GM23338 (cell line): ENCODE measurements around the gene KIF19. TPM values are rescaled to one million over a fixed set of nuclear protein-coding genes. Genes with fewer than 3 reads are reported as not detected.

ENCODE experiments used
- ATAC-seq: fragments of 200-7000 bp; cut with Tn5 transposase; 3 replicates; pipeline ENCODE4 v1.9.1; 2020
- DNase-seq: peaks from one replicate; pipeline ENCODE4 v3.0.0-alpha.2; 2015; ENCODE audit warnings: low spot score
- H2AFZ ChIP-seq: fragments of 200-600 bp; sonication (generic); 2 replicates; pipeline ENCODE4 v1.8.0; 2016; ENCODE audit warnings: antibody characterized with exemption, mild to moderate bottlenecking, moderate library complexity
- H3F3A ChIP-seq: fragments of 200-600 bp; sonication (generic); replicated peaks from 2 replicates; pipeline ENCODE4 v1.8.0; 2017; ENCODE audit warnings: antibody characterized with exemption, mixed run types, low read depth
- H3K27ac ChIP-seq: fragments of 200-600 bp; sonication (generic); 2 replicates; pipeline ENCODE4 v1.6.1; 2016; ENCODE audit warnings: low read depth
- H3K27me3 ChIP-seq: fragments of 200-600 bp; sonication (generic); 2 replicates; pipeline ENCODE4 v1.8.0; 2016; ENCODE audit warnings: mild to moderate bottlenecking, mixed run types, moderate library complexity; ENCODE audit not compliant: insufficient read depth
- H3K36me3 ChIP-seq: fragments of 200-600 bp; sonication (generic); 2 replicates; pipeline ENCODE4 v1.8.0; 2016; ENCODE audit warnings: mild to moderate bottlenecking; ENCODE audit not compliant: insufficient read depth
- H3K4me1 ChIP-seq: fragments of 200-600 bp; sonication (generic); 2 replicates; pipeline ENCODE4 v1.8.0; 2016; ENCODE audit warnings: mild to moderate bottlenecking, moderate library complexity; ENCODE audit not compliant: insufficient read depth
- H3K4me2 ChIP-seq: fragments of 200-600 bp; sonication (generic); 2 replicates; pipeline ENCODE4 v1.7.1; 2017; ENCODE audit warnings: mixed run types
- H3K4me3 ChIP-seq: fragments of 200-600 bp; sonication (generic); 2 replicates; pipeline ENCODE4 v1.6.1; 2016; ENCODE audit warnings: mixed run types
- H3K79me2 ChIP-seq: fragments of 200-600 bp; sonication (generic); replicated peaks from 2 replicates; pipeline ENCODE4 v1.8.0; 2017; ENCODE audit warnings: mild to moderate bottlenecking; ENCODE audit not compliant: insufficient read depth
- H3K9me2 ChIP-seq: fragments of 200-600 bp; sonication (generic); 2 replicates; pipeline ENCODE4 v1.8.0; 2017; ENCODE audit not compliant: insufficient read depth
- H4K20me1 ChIP-seq: fragments of 200-600 bp; sonication (generic); replicated peaks from 2 replicates; pipeline ENCODE4 v1.8.0; 2017; ENCODE audit warnings: mild to moderate bottlenecking; ENCODE audit not compliant: insufficient read depth
- H3K27ac Mint-ChIP-seq: 2 replicates; pipeline ENCODE4 v1.8.0; 2020; ENCODE audit warnings: inconsistent platforms, mild to moderate bottlenecking, moderate library complexity, mixed read lengths
- H3K27me3 Mint-ChIP-seq: 3 replicates; pipeline ENCODE4 v1.8.0; 2022; ENCODE audit warnings: low read depth, mild to moderate bottlenecking, moderate library complexity, mixed read lengths, inconsistent platforms; ENCODE audit not compliant: insufficient read depth, poor library complexity
- H3K36me3 Mint-ChIP-seq: 3 replicates; pipeline ENCODE4 v1.8.0; 2021; ENCODE audit warnings: low read depth, mild to moderate bottlenecking, inconsistent platforms, moderate library complexity, mixed read lengths
- H3K4me1 Mint-ChIP-seq: 3 replicates; pipeline ENCODE4 v1.8.0; 2020; ENCODE audit warnings: mild to moderate bottlenecking, inconsistent platforms, mixed read lengths
- H3K4me3 Mint-ChIP-seq: 3 replicates; pipeline ENCODE4 v1.8.0; 2021; ENCODE audit warnings: moderate library complexity, mild to moderate bottlenecking, inconsistent platforms, mixed read lengths
- H3K9me3 Mint-ChIP-seq: 3 replicates; pipeline ENCODE4 v1.8.0; 2020; ENCODE audit warnings: moderate library complexity, mild to moderate bottlenecking, inconsistent platforms, mixed read lengths
- CREB1 ChIP-seq: fragments of 250-450 bp; sonication (Bioruptor Pico); IDR thresholded peaks from 2 replicates; pipeline ENCODE4 v1.5.0; 2020; ENCODE audit warnings: low read depth, mild to moderate bottlenecking, moderate library complexity
- EZH2phosphoT487 ChIP-seq: fragments of 200-600 bp; sonication (generic); IDR thresholded peaks from one replicate; pipeline ENCODE4 v1.8.1; 2018; ENCODE audit warnings: antibody characterized with exemption; ENCODE audit not compliant: unreplicated experiment
- JUNB ChIP-seq: IDR thresholded peaks from one replicate; pipeline ENCODE4 v1.6.1; 2016; ENCODE audit warnings: antibody characterized with exemption; ENCODE audit not compliant: unreplicated experiment
- NANOG ChIP-seq: IDR thresholded peaks from 2 replicates; pipeline ENCODE4 v1.6.1; 2016; ENCODE audit warnings: antibody characterized with exemption, borderline replicate concordance
- REST ChIP-seq: IDR thresholded peaks from one replicate; pipeline ENCODE4 v1.6.1; 2018; ENCODE audit warnings: antibody characterized with exemption; ENCODE audit not compliant: unreplicated experiment
- STAT1 ChIP-seq: IDR thresholded peaks from one replicate; pipeline ENCODE4 v1.6.1; 2016; ENCODE audit warnings: antibody characterized with exemption; ENCODE audit not compliant: unreplicated experiment
- ZNF462 ChIP-seq: fragments of 250-450 bp; sonication (Bioruptor Pico); IDR thresholded peaks from 2 replicates; pipeline ENCODE4 v1.5.0; 2020; ENCODE audit warnings: mild to moderate bottlenecking, moderate library complexity
- polyA plus RNA-seq: library from polyadenylated mRNA; unstranded; fragments of >200 nt; fragmentation: Nextera tagmentation; extraction: Ambion mirVana; gene quantifications from 2 replicates; pipeline ENCODE4 v1.2.1, GENCODE V29; 2016
- total RNA-seq: library from RNA; depleted of rRNA; stranded (reverse); fragments of >200 nt; shearing (Covaris generic); gene quantifications from 2 replicates; pipeline ENCODE4 v1.2.3, GENCODE V29; 2014
- TF ChIP-seq, protein P1 (sequence below): IDR thresholded peaks from 2 replicates; pipeline ENCODE4 v1.6.1; 2016; ENCODE audit warnings: antibody characterized with exemption

KIF19 gene
- total and polyA plus RNA-seq, 2 experiments from 2014 or later = 0.35 to 0.36 TPM

GRCh38 chr17:74343526-74344284 is 17.7 kb downstream of the KIF19 start:
- Histone ChIP-seq H3F3A (no peaks in the 10 kb centered on the region), H3K27me3 (no peaks in the 10 kb centered on the region), H3K4me1 (no peaks in the 10 kb centered on the region), H3K79me2 (no peaks in the 10 kb centered on the region), H2AFZ (no peak overlapping the region), H3K9me2 (no peaks in the 10 kb centered on the region), H3K4me2 (no peak overlapping the region), H3K4me3 (no peak overlapping the region), H3K36me3 (no peaks in the 10 kb centered on the region), H4K20me1 (no peaks in the 10 kb centered on the region), H3K27ac (no peak overlapping the region)
- Mint-ChIP-seq H3K27ac (no peak overlapping the region), H3K4me1 (peaks cover 7% of the 10 kb centered on the region; the same call in 2 of the 3 replicates), H3K9me3 (no peaks in the 10 kb centered on the region), H3K27me3 (peaks cover 4% of the 10 kb centered on the region), H3K36me3 (no peaks in the 10 kb centered on the region), H3K4me3 (no peak overlapping the region)
- no peak for ATAC-seq
- TF ChIP-seq CREB1 (CRISPR knock-in tag) = no peak
- TF ChIP-seq, protein P1, sequence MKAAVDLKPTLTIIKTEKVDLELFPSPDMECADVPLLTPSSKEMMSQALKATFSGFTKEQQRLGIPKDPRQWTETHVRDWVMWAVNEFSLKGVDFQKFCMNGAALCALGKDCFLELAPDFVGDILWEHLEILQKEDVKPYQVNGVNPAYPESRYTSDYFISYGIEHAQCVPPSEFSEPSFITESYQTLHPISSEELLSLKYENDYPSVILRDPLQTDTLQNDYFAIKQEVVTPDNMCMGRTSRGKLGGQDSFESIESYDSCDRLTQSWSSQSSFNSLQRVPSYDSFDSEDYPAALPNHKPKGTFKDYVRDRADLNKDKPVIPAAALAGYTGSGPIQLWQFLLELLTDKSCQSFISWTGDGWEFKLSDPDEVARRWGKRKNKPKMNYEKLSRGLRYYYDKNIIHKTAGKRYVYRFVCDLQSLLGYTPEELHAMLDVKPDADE = no peak
- DNase-seq = no peak

DNA sequence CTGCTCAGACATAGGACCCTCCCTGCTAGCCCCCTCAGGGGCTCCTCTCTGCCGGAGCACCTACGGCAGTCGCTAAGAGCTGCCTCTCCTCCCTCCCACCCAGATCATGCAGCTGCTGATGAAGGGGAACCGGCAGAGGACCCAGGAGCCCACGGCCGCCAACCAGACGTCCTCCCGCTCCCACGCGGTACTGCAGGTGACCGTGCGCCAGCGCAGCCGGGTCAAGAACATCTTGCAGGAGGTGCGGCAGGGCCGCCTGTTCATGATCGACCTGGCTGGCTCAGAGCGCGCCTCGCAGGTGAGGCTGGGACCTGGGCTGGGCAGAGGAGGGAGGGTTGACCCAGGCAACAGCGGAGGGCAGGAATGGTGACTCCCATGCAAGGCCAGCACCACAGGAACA is 18.6 kb downstream of the KIF19 start:
- no peaks in the 10 kb centered on the region for H3F3A ChIP-seq
- peaks cover 7% of the 10 kb centered on the region; the same call in 2 of the 3 replicates for H3K4me1 Mint-ChIP-seq
- H3K4me3 Mint-ChIP-seq = no peak overlapping the region
- no peaks in the 10 kb centered on the region for H3K4me1 ChIP-seq
- H2AFZ ChIP-seq = 0 out of 2 replicates have a peak overlapping the region, but pooled peaks have one; percentile 10
- no peak overlapping the region for H3K4me3 ChIP-seq
- no peak overlapping the region for H3K4me2 ChIP-seq
- no peaks in the 10 kb centered on the region for H3K9me3 Mint-ChIP-seq
- H3K36me3 ChIP-seq = no peaks in the 10 kb centered on the region
- peaks cover 4% of the 10 kb centered on the region for H3K27me3 Mint-ChIP-seq
- no peaks in the 10 kb centered on the region for H3K27me3 ChIP-seq
- H3K79me2 ChIP-seq = no peaks in the 10 kb centered on the region
- no peaks in the 10 kb centered on the region for H3K36me3 Mint-ChIP-seq
- DNase-seq = no peak
- H3K27ac Mint-ChIP-seq = no peak overlapping the region
- H3K9me2 ChIP-seq = no peaks in the 10 kb centered on the region
- peak; percentile 6; the same call in 2 of the 3 replicates for ATAC-seq
- no peak overlapping the region for H3K27ac ChIP-seq
- no peaks in the 10 kb centered on the region for H4K20me1 ChIP-seq
- no peak for TF ChIP-seq STAT1
- TF ChIP-seq ZNF462 (CRISPR knock-in tag) = no peak
- no peak for TF ChIP-seq JUNB
- TF ChIP-seq EZH2phosphoT487 = no peak
- no peak for TF ChIP-seq REST
- TF ChIP-seq NANOG = no peak
